Naive thymus-derived CD4-positive, alpha-beta T cell (primary cell): ENCODE results near the gene TCF7L1. TPM values are rescaled to one million over a fixed set of nuclear protein-coding genes. Genes with fewer than 3 reads are reported as not detected.

ENCODE experiments used
- ATAC-seq: fragments of 150-1000 bp; cut with Tn5 transposase; 2 replicates; pipeline ENCODE4 v1.10.0; 2021; ENCODE audit warnings: mild to moderate bottlenecking, moderate library complexity
- CTCF ChIA-PET: fragments of 350-600 bp; sonication (Branson Sonifier 250); formaldehyde crosslinking; loops from one replicate; lab custom pipeline; 2021; ENCODE audit warnings: antibody characterized with exemption; lab: Charles Lee
- POLR2A ChIA-PET: fragments of 350-600 bp; sonication (Branson Sonifier 250); formaldehyde crosslinking; loops from one replicate; lab custom pipeline; 2021; ENCODE audit warnings: antibody characterized with exemption, inconsistent platforms; lab: Charles Lee
- DNase-seq, 9 donors: peaks; one replicate each; pipeline versions ENCODE4 v3.0.0 to v3.0.0-alpha.2; 2020 to 2022; ENCODE audit warnings: mixed read lengths in 1 of 9
- H3K27ac ChIP-seq: one replicate; pipeline ENCODE4 v1.7.0; 2013; ENCODE audit warnings: mild to moderate bottlenecking, low read depth, low read length, moderate library complexity
- H3K27me3 ChIP-seq, 2 donors: one replicate each; pipeline ENCODE4 v1.7.0; 2013; ENCODE audit warnings: low read length in 2 of 2, mild to moderate bottlenecking in 2 of 2, moderate library complexity in 2 of 2; ENCODE audit not compliant: control insufficient read depth in 2 of 2, insufficient read depth in 2 of 2
- H3K36me3 ChIP-seq, 3 experiments: 1 replicate in 2 of 3; 2 replicates in 1 of 3; pipeline ENCODE4 v1.7.0; 2013; ENCODE audit warnings: low read length in 3 of 3, mild to moderate bottlenecking in 3 of 3, moderate library complexity in 1 of 3; ENCODE audit not compliant: insufficient read depth in 3 of 3, control insufficient read depth in 2 of 3
- H3K4me1 ChIP-seq, 2 donors: one replicate each; pipeline ENCODE4 v1.7.0; 2013; ENCODE audit warnings: low read length in 2 of 2, mild to moderate bottlenecking in 2 of 2, moderate library complexity in 1 of 2; ENCODE audit not compliant: control insufficient read depth in 2 of 2, insufficient read depth in 2 of 2
- H3K4me3 ChIP-seq: 2 replicates; pipeline ENCODE4 v1.7.0; 2013; ENCODE audit warnings: mild to moderate bottlenecking, low read length
- H3K9me3 ChIP-seq, 3 experiments: 1 replicate in 2 of 3; 2 replicates in 1 of 3; pipeline ENCODE4 v1.7.0; 2013; ENCODE audit warnings: low read length in 3 of 3; ENCODE audit not compliant: control insufficient read depth in 2 of 3
- H3K27ac Mint-ChIP-seq, 9 donors: one replicate each; pipeline ENCODE4 v1.8.0; 2020 to 2022; ENCODE audit warnings: mixed read lengths in 9 of 9, mild to moderate bottlenecking in 8 of 9, moderate library complexity in 5 of 9, inconsistent platforms in 2 of 9
- H3K27me3 Mint-ChIP-seq, 5 donors: one replicate each; pipeline ENCODE4 v1.8.0; 2021 to 2022; ENCODE audit warnings: mixed read lengths in 5 of 5, mild to moderate bottlenecking in 1 of 5
- H3K36me3 Mint-ChIP-seq, 5 donors: one replicate each; pipeline ENCODE4 v1.8.0; 2020 to 2022; ENCODE audit warnings: mixed read lengths in 5 of 5, mild to moderate bottlenecking in 3 of 5, inconsistent platforms in 1 of 5
- H3K4me1 Mint-ChIP-seq, 7 donors: one replicate each; pipeline ENCODE4 v1.8.0; 2020 to 2022; ENCODE audit warnings: mixed read lengths in 7 of 7, mild to moderate bottlenecking in 3 of 7, inconsistent platforms in 1 of 7
- H3K4me3 Mint-ChIP-seq, 10 donors: one replicate each; pipeline ENCODE4 v1.8.0; 2020 to 2022; ENCODE audit warnings: mild to moderate bottlenecking in 10 of 10, mixed read lengths in 10 of 10, moderate library complexity in 6 of 10, inconsistent platforms in 2 of 10
- H3K9me3 Mint-ChIP-seq, 11 donors: one replicate each; pipeline ENCODE4 v1.8.0; 2020 to 2022; ENCODE audit warnings: mixed read lengths in 11 of 11, mild to moderate bottlenecking in 4 of 11, inconsistent platforms in 1 of 11, moderate library complexity in 1 of 11
- intact Hi-C, 2 donors: fragments of 100-400 bp; cut with micrococcal nuclease; formaldehyde crosslinking; loops; one replicate each; pipeline ENCODE4 v1.15.1; 2023
- polyA plus RNA-seq, 2 donors: library from polyadenylated mRNA; unstranded; fragments of 300-500 nt; fragmentation: Illumina TruSeq; gene quantifications; one replicate each; pipeline ENCODE4 v1.2.3, GENCODE V29; 2021
- total RNA-seq, 6 experiments: library from RNA in 5 of 6; stranded (reverse) in 5 of 6; gene quantifications; 1 replicate in 5 of 6; 2 replicates in 1 of 6; pipeline ENCODE4 v1.2.3 and lab custom pipeline; 2021 to 2026

TCF7L1 gene
- total and polyA plus RNA-seq, 7 experiments from 2014 or later: 0.08 to 0.16 TPM; not detected in 5

DNA sequence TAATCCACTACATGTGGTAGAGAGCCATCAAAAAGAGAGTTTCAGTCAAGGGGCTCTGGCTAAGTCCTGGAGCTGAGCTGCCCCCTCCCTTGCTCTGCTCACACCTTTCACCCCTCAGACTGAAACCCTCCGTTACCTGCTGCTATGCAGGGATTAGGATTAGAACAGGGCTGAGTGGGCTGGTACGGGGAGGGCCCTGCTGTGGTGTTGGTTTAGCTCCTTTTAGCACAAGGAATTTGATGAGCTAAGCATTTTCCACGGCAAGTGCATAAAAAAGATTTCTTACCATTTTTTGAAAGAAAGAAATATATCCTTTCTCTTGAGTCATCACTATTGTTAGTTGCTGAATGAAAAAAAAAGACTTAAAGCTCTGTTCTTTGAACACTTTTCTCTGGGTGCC lies 46.3 kb downstream of the TCF7L1 start:
- no peak overlapping the region for H3K27ac ChIP-seq
- peaks cover 0 to 10% (median 0%) of the 10 kb centered on the region in 5 donors for H3K27me3 Mint-ChIP-seq
- H3K4me1 ChIP-seq: no peaks in the 10 kb centered on the region
- ATAC-seq: no peak
- peaks cover 0 to 3% (median 0%) of the 10 kb centered on the region in 11 donors for H3K9me3 Mint-ChIP-seq
- peaks cover 0 to 7% (median 0%) of the 10 kb centered on the region in 7 donors for H3K4me1 Mint-ChIP-seq
- no peak overlapping the region for H3K4me3 ChIP-seq
- no peaks in the 10 kb centered on the region for H3K36me3 ChIP-seq
- no peaks in the 10 kb centered on the region for H3K36me3 Mint-ChIP-seq
- no peaks in the 10 kb centered on the region for H3K27me3 ChIP-seq
- intact Hi-C loops: no loop called here
- H3K27ac Mint-ChIP-seq: no peak overlapping the region
- DNase-seq: no peak
- POLR2A ChIA-PET: no interaction called here
- H3K4me3 Mint-ChIP-seq: no peak overlapping the region
- no peaks in the 10 kb centered on the region for H3K9me3 ChIP-seq
- CTCF ChIA-PET: no interaction called here

DNA sequence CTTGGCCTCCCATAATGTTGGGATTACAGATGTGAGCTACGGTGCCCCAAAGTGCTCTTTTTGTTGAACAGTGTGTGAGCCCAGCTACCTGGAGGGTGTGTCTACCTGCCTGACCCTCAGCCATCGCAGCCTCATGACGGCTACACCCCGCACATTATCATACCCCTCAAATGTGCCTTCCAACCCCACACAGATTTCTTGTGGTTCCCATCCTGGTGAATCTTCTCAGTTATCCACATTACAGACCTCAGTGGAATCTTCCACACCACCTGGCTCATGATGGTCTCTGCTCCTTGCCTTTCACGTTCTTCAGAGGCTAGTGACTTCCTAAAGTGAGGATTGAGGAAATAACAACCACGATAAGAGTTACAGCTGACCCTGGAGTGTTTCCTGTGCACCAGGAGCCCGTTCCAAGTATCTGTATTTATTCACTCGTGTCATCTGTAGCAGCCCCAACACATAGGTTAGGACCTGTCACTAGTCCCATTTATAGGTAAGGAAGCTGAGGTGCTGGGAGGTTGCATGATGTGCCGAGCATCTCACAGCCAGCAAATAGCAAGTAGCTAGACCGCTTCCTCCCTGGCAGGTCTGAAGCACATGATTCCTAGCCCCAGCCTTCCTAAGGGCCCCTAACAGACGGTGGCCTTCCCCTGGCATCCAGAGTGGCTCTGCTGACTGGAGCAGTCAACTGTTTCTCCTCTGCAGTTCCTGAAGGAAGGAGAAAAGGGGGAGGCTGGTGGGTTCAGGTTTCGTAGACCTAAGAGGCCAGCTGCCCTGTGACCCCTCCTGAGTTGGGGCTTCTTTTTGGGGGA lies 47.3 kb downstream of the TCF7L1 start:
- Mint-ChIP-seq H3K4me3 (no peak overlapping the region), H3K27ac (no peak overlapping the region)

DNA sequence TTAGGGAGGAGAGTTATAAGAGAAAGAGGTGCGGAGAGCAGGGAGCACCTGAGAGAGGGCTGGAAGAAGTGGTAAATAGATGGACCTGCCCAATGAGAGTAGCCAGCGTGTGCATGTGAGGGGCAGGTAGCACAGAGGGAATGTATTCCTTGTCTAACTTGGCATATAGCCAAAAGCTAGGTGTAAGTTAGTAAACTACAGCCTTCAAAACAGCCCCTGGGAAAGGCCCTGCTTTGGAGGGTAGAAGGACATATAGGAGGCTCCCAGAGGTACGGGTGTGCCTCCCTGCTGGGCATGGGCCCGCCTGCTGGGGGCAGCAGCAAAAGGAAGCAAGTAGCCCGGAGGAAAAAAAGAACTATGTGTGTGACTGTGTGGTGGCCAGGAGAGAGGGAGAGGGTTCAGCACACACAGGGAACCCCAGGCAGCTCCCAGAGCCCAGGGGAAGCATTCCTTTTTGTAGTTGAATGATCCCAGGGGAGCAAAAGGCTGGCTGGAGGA lies 48.0 kb downstream of the TCF7L1 start:
- H3K4me3 Mint-ChIP-seq: no peak overlapping the region
- no peak for ATAC-seq
- Histone ChIP-seq H3K36me3 (no peaks in the 10 kb centered on the region), H3K27ac (no peak overlapping the region), H3K4me3 (no peak overlapping the region), H3K4me1 (no peaks in the 10 kb centered on the region), H3K27me3 (no peaks in the 10 kb centered on the region), H3K9me3 (no peaks in the 10 kb centered on the region)
- H3K27me3 Mint-ChIP-seq: peaks cover 0 to 10% (median 0%) of the 10 kb centered on the region in 5 donors
- H3K9me3 Mint-ChIP-seq: no peaks in the 10 kb centered on the region
- ChIA-PET POLR2A (no interaction called here), CTCF (no interaction called here)
- no peaks in the 10 kb centered on the region for H3K36me3 Mint-ChIP-seq
- no peak for DNase-seq
- no peak overlapping the region for H3K27ac Mint-ChIP-seq
- intact Hi-C loops: no loop called here
- peaks cover 0 to 10% (median 0%) of the 10 kb centered on the region in 7 donors for H3K4me1 Mint-ChIP-seq

More for the DNA sequence above, 47.3 kb downstream of the TCF7L1 start:
- Histone ChIP-seq H3K27me3 (no peaks in the 10 kb centered on the region), H3K9me3 (no peaks in the 10 kb centered on the region), H3K4me1 (no peaks in the 10 kb centered on the region), H3K4me3 (no peak overlapping the region), H3K36me3 (no peaks in the 10 kb centered on the region), H3K27ac (no peak overlapping the region)
- DNase-seq: no peak
- H3K27me3 Mint-ChIP-seq: peaks cover 0 to 13% (median 0%) of the 10 kb centered on the region in 5 donors
- no peak for ATAC-seq
- no peaks in the 10 kb centered on the region for H3K36me3 Mint-ChIP-seq
- ChIA-PET CTCF (no interaction called here), POLR2A (no interaction called here)
- H3K4me1 Mint-ChIP-seq: peaks cover 0 to 9% (median 0%) of the 10 kb centered on the region in 7 donors
- intact Hi-C loops: no loop called here
- no peaks in the 10 kb centered on the region for H3K9me3 Mint-ChIP-seq

DNA sequence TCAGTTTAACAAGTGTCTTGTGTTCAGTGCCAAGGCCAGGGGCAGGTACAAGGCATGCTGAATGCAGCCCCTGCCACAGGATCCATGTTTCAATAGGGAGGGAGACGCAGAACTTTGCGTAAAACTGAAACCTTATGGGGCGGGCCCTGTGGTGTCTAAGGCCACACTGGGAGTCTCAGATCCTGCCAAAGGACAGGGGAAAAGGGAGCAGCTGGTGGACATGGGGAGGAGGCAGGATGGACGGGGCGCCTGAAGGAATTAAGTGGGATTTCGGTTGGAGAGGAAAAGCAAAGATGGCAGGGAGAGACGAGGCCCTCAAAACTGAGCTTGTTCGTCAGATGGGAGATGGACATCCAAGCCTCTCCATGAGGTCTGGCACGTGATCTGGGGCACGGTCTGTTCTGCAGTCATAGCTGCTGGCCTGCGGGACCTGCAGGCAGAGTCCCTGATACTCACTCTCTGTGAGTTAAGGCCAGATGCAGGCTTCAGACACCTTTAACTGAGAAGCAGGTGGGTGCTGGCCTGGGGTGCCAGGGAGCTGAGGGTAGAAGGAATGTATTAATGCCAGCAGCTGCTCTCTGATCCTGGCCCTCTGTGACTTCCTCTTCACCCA lies 48.8 kb downstream of the TCF7L1 start:
- Mint-ChIP-seq H3K27me3 (peaks cover 0 to 10% (median 0%) of the 10 kb centered on the region in 5 donors), H3K9me3 (no peaks in the 10 kb centered on the region), H3K27ac (no peak overlapping the region), H3K4me1 (peaks cover 0 to 10% (median 0%) of the 10 kb centered on the region in 7 donors), H3K36me3 (no peaks in the 10 kb centered on the region), H3K4me3 (no peak overlapping the region)
- Histone ChIP-seq H3K36me3 (no peaks in the 10 kb centered on the region), H3K4me1 (no peaks in the 10 kb centered on the region), H3K9me3 (no peaks in the 10 kb centered on the region), H3K4me3 (no peak overlapping the region), H3K27ac (no peak overlapping the region), H3K27me3 (no peaks in the 10 kb centered on the region)
- ChIA-PET POLR2A (interaction anchor here (0.6 kb wide), 1 partner anchor 151 kb away, joined by 3 read pairs; no protein-coding TSS in a partner anchor), CTCF (no interaction called here)
- intact Hi-C loops: no loop called here
- DNase-seq (no peak), ATAC-seq (no peak)

DNA sequence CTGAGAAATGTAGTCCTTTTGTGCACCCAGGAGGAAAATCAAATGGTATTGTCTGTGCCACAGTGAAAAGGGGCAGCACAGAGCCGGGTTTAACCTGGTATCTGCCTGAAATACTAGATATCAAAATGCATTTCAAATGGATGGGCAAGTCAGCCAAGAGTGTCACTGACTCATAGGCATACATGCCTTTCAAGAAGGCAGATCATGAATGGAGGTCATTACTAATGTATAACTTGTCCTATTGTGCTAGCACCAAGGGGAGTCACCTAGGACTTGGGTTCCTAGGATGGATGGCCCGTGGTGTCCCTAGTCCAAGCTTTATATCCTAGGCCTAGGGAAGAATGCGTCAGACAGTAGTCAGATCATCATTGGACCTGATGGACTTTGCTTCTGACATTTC lies 49.9 kb downstream of the TCF7L1 start:
- Histone ChIP-seq H3K4me1 (no peaks in the 10 kb centered on the region), H3K4me3 (no peak overlapping the region), H3K27ac (no peak overlapping the region), H3K9me3 (no peaks in the 10 kb centered on the region), H3K27me3 (no peaks in the 10 kb centered on the region), H3K36me3 (no peaks in the 10 kb centered on the region)
- H3K36me3 Mint-ChIP-seq: no peaks in the 10 kb centered on the region
- intact Hi-C loops: no loop called here
- POLR2A ChIA-PET: no interaction called here
- ATAC-seq (no peak), DNase-seq (no peak)
- H3K4me3 Mint-ChIP-seq: no peak overlapping the region
- H3K27ac Mint-ChIP-seq: no peak overlapping the region
- peaks cover 0 to 18% (median 4%) of the 10 kb centered on the region in 5 donors for H3K27me3 Mint-ChIP-seq
- CTCF ChIA-PET: no interaction called here
- H3K4me1 Mint-ChIP-seq: peaks cover 0 to 6% (median 0%) of the 10 kb centered on the region in 7 donors
- H3K9me3 Mint-ChIP-seq: no peaks in the 10 kb centered on the region

DNA sequence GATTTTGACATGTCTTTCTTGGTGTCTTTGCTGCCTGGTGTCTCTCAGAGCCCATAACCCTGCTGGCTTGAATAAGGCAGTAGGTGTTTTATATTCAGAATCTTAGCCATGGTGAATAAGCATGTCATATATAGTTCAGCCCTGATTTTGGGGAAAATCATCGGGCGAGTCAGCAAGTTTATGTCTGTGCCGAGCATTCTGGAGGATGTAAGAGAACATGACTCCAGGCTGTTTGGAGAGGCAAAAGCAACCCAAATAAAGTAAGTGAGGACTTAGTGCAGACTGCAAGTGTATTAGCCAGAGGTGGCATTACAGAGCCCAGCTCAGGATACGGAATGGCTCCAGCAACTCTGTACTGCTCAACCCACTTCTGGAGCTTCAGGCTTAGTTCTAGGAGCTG lies 50.3 kb downstream of the TCF7L1 start:
- no peaks in the 10 kb centered on the region for H3K4me1 ChIP-seq
- Mint-ChIP-seq H3K27ac (no peak overlapping the region), H3K4me1 (peaks cover 0 to 4% (median 0%) of the 10 kb centered on the region in 7 donors), H3K36me3 (no peaks in the 10 kb centered on the region), H3K27me3 (peaks cover 0 to 18% (median 4%) of the 10 kb centered on the region in 5 donors), H3K9me3 (no peaks in the 10 kb centered on the region), H3K4me3 (no peak overlapping the region)
- ChIA-PET CTCF (no interaction called here), POLR2A (no interaction called here)
- no peak overlapping the region for H3K4me3 ChIP-seq
- no peaks in the 10 kb centered on the region for H3K36me3 ChIP-seq
- ATAC-seq (no peak), DNase-seq (no peak)
- no peaks in the 10 kb centered on the region for H3K27me3 ChIP-seq
- no peaks in the 10 kb centered on the region for H3K9me3 ChIP-seq
- H3K27ac ChIP-seq: no peak overlapping the region
- intact Hi-C loops: no loop called here
